ENCODE data around the gene MYF6. TPM values are rescaled to one million over a fixed set of nuclear protein-coding genes. Genes with fewer than 3 reads are reported as not detected.

Gene MYF6
- total RNA-seq = 0.11 TPM in 1 of 2 replicates, not detected in the other

DNA sequence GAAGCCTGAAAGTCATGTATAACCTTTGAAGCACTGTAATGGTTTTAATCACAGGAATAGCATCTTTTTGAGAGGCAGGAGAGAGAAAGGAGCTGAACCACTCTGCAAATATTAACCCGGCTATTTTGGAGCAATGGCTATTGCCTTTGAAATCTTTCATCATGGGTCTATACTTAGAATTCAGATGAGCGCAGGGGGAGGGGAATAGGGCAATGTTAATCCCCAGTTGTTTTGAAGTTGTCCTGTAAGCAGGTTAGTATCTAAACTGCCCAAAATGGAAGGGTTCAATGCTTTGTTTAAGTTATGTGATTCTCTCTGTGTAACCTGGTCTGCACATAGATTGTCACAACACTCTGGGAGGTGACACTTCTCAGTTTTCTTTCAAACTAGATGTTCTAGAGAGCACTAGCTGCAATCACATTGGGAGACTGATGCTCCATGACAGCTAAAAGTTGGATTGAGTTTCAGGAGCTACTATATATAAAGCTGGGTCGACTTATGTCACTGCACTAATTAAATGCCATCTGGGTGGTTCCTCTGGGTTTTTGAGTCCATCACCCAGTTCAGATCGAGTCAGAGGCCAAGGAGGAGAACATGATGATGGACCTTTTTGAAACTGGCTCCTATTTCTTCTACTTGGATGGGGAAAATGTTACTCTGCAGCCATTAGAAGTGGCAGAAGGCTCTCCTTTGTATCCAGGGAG, at the start of gene MYF6:
TSS of gene MYF6 (plus strand) at position 509 of the 704 bp plus-strand sequence. CDS start at position 595, 86 bp downstream.

GRCh38 chr12:80716696-80717469, 9.4 kb downstream of the MYF6 start, which contains the start of gene MYF5:
MYF5 (plus strand) TSS chr12:80716912; CDS start chr12:80717064, 152 bp downstream.

Other genes with a start within 250 kb of the MYF6 start
- gene MYF5, start 9.3 kb downstream of the MYF6 start, total RNA-seq = not detected in 2 replicates
- gene LIN7A, start 230.3 kb downstream of the MYF6 start, total RNA-seq = 3.1 and 3.9 TPM in 2 replicates

Measured in uterine smooth muscle cell (primary cell).